ENCODE data around the gene EHBP1.
"Not testable (repeated sequence)": the region's sequence is repeated elsewhere in the genome, so short reads cannot be mapped to it uniquely, and the experiment has no call there.

Gene EHBP1

GRCh38 chr2:63018439-63018838 is 312.9 kb downstream of the EHBP1 start:
- Histone ChIP-seq H3K4me3 (ENCODE audit: low read depth, low read length) (no peak overlapping the region), H2AFZ (no peak overlapping the region), H3K27me3 (ENCODE audit: control insufficient read depth, insufficient read depth, low read length) (no peaks in the 10 kb centered on the region), H3K4me1 (no peaks in the 10 kb centered on the region), H3K4me2 (ENCODE audit: low read length) (no peak overlapping the region), H3K36me3 (ENCODE audit: control insufficient read depth, insufficient read depth, low read length) (no peaks in the 10 kb centered on the region), H3K9ac (no peak overlapping the region), H3K79me2 (no peaks in the 10 kb centered on the region), H3K27ac (no peak overlapping the region), H3K9me3 (ENCODE audit: control insufficient read depth, low read length) (no peaks in the 10 kb centered on the region)
- TF ChIP-seq CTCF (IDR thresholded peaks at IDR 0.05), result no peak

GRCh38 chr2:63019686-63020085 is 314.2 kb downstream of the EHBP1 start:
- not testable (repeated sequence) for H3K79me2 ChIP-seq; H3K4me2 ChIP-seq (ENCODE audit: low read length)

GRCh38 chr2:63023444-63023843 is 317.9 kb downstream of the EHBP1 start:
- Histone ChIP-seq H3K36me3 (ENCODE audit: control insufficient read depth, insufficient read depth, low read length) (no peaks in the 10 kb centered on the region), H3K4me3 (ENCODE audit: low read depth, low read length) (no peak overlapping the region), H3K27me3 (ENCODE audit: control insufficient read depth, insufficient read depth, low read length) (no peaks in the 10 kb centered on the region), H3K9me3 (ENCODE audit: control insufficient read depth, low read length) (no peaks in the 10 kb centered on the region), H3K79me2 (no peaks in the 10 kb centered on the region), H2AFZ (no peak overlapping the region), H3K4me1 (no peaks in the 10 kb centered on the region), H3K27ac (no peak overlapping the region), H3K4me2 (ENCODE audit: low read length) (no peak overlapping the region), H3K9ac (no peak overlapping the region)
- no peak for TF ChIP-seq CTCF (IDR thresholded peaks at IDR 0.05)

More at GRCh38 chr2:63019686-63020085, 314.2 kb downstream of the EHBP1 start:
- H3K27me3 ChIP-seq (ENCODE audit: control insufficient read depth, insufficient read depth, low read length); H3K4me1 ChIP-seq; H3K36me3 ChIP-seq (ENCODE audit: control insufficient read depth, insufficient read depth, low read length); H3K4me3 ChIP-seq (ENCODE audit: low read depth, low read length); H2AFZ ChIP-seq; H3K9ac ChIP-seq; H3K9me3 ChIP-seq (ENCODE audit: control insufficient read depth, low read length); H3K27ac ChIP-seq: not testable (repeated sequence)

- Histone ChIP-seq H3K27ac (no peak overlapping the region), H3K4me2 (ENCODE audit: low read length) (no peak overlapping the region), H3K36me3 (ENCODE audit: control insufficient read depth, insufficient read depth, low read length) (no peaks in the 10 kb centered on the region), H2AFZ (no peak overlapping the region), H3K9me3 (ENCODE audit: control insufficient read depth, low read length) (no peaks in the 10 kb centered on the region), H3K27me3 (ENCODE audit: control insufficient read depth, insufficient read depth, low read length) (no peaks in the 10 kb centered on the region), H3K79me2 (no peaks in the 10 kb centered on the region), H3K9ac (no peak overlapping the region), H3K4me1 (no peaks in the 10 kb centered on the region), H3K4me3 (ENCODE audit: low read depth, low read length) (no peak overlapping the region)
- no peak for TF ChIP-seq CTCF (IDR thresholded peaks at IDR 0.05)
These were observed 321.7 kb downstream of the EHBP1 start for GRCh38 chr2:63027220-63027619.

- TF ChIP-seq CTCF (IDR thresholded peaks at IDR 0.05), result no peak
- Histone ChIP-seq H3K9me3 (ENCODE audit: control insufficient read depth, low read length) (no peaks in the 10 kb centered on the region), H3K36me3 (ENCODE audit: control insufficient read depth, insufficient read depth, low read length) (no peaks in the 10 kb centered on the region), H2AFZ (no peak overlapping the region), H3K4me2 (ENCODE audit: low read length) (no peak overlapping the region), H3K27me3 (ENCODE audit: control insufficient read depth, insufficient read depth, low read length) (no peaks in the 10 kb centered on the region), H3K79me2 (no peaks in the 10 kb centered on the region), H3K4me1 (no peaks in the 10 kb centered on the region), H3K4me3 (ENCODE audit: low read depth, low read length) (no peak overlapping the region), H3K9ac (no peak overlapping the region), H3K27ac (no peak overlapping the region)
These were observed 323.5 kb downstream of the EHBP1 start for GRCh38 chr2:63029058-63029457.

Measured in parathyroid adenoma (tissue), 2 donors.